IPS DF 4.7 (cell line): Measurements from ENCODE around the gene LRRN2.

Source experiments
- DNase-seq: peaks from one replicate; pipeline ENCODE4 v3.0.0-alpha.2; 2013; ENCODE audit warnings: low spot score; ENCODE audit errors: extremely low read depth

LRRN2 gene

DNA sequence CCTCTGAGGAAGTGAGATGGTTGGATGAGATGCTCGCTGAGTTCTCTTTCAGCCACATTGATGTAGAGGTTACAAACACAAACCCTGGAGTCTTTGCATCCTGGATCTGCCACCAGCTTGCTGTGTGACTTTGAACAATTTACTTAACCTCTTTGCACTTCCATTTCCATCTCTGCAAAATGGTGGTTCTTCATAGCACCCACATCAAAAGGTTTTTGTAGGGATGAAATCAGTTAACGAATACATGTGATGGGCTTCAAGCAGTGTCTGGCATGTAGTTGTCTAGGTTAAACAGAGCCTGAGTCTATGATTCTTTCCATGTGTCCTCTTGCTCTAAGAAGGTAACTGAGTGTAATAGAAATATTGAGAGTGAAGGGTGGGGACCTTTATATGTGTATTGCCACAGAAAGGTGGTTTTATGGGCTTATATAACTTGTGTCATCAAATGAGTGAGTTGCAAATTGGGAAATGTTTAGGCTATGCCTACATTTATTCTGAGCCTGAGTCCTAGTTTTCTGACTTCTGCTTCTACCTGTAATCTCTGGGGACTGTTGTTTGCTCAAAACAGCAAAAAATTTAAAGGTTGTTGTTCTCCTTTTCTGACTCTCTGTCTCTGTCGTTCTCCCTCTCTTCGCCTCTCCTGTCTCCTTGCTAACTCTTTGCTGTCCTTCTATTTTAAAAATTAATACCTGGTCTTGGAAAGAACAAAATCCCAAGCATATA lies 27.3 kb upstream of the LRRN2 start:
- no peak for DNase-seq

DNA sequence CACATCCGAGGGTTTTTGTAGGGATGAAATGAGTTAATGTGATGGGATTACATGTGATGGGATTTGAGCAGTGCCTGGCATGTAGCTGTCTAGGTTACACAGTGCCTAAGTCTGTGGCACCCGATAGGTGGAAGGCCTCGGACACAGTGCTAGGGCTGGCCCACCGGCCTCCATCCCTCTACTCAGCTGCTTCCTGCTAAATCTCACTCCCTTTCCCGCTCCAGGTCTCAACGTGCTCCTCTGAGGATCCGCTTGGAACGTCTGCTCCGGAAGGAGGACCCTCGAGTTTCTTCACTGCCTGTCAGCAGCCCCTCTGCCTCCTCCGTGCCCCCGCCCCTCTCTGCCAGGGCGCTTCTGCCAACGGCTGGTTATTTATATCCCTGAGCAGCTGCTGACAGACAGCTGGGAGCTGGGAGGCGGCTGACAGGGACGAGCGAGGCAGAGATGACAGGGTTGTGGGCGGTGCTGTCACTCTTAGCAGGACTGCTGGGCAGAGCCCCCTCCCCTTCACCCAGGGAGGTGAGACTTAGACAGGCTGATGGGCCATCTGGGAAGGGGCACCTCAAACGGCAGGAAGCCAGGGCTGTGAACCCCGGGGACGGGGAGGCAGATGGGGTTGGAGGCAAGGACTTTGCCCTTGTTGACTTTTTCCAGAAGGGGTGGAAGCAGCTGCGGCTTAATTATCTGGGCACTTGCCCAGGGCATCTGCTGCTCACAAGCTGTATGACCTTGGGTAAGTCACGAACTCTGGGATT lies 26.6 kb upstream of the LRRN2 start:
- no peak for DNase-seq

DNA sequence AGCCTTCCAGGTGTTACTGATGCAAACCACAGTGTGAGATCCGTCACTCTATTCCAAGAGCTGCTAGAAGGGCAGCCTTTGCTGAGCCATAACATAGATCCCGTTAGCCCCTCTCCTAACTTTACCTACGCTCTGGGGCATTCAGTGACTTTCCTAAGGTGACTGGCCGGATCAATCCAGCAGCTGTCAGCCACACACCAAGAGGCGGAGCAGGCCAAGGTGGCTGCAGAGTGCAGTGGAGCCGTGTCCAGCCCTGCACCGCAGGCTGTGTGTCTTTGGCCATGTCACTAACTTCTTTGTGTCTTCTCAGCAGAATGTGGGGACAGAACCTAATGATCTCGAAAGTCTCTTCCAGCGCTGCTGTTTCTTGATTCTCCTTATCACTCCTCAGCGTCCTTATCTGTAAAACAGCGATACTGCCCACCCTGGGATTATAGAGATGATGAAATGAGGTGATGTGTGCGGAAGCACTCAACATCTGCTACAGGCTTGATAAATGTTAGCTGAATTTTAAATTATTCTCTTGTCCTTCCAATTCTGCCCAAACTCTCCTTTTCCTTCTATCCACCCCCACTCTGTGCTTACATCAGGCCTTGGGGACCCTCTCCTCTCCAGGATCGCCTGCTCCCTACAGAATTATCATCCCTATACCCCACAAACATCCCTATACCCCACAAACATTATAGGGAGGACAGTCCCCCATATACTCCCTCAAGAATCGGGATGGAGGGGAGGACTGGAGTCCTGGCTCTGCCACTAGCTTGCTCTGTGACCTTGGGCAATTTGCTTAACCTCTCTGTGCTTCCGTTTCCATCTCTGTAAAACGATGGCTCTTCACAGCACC lies 25.8 kb upstream of the LRRN2 start:
- DNase-seq = no peak

GRCh38 chr1:204709960-204710912 lies 24.7 kb upstream of the LRRN2 start:
- no peak for DNase-seq

- DNase-seq = no peak
Observed at GRCh38 chr1:204709021-204709420, 23.5 kb upstream of the LRRN2 start.

GRCh38 chr1:204706838-204707509 lies 21.4 kb upstream of the LRRN2 start:
- no peak for DNase-seq

GRCh38 chr1:204705888-204706837 lies 20.6 kb upstream of the LRRN2 start:
- DNase-seq = no peak

- DNase-seq = no peak
Observed at GRCh38 chr1:204705493-204705811, 19.9 kb upstream of the LRRN2 start.

DNA sequence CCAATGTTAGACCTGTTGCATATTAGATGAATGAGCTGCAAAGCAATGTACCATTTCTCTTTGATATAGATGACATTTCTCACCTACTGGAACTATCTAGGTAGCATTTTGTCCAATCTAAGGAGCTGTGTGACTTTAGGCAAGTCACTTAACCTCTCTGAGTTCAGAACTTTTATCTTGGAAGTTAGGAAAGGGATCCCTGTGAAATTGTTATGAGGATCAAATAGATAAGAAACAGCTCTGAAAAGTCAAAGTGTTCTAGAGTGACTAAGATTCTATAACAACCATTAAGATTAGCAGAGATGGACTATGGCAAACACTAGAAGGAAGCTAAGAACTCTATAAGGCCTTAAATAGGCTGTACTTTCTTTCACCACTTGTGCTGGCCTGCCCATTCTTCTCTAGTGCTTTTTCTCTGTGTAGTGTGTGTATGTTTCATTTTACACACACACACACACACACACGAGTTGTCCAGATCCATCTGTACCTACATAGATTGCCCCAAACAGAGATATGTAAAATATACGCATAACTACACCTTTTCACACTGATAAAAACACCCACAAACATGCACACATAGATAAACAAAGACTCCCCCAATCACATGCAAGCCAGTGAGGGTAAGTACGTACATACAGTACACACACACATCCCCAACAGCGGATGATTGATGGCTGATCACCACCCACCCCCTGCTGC lies 19.4 kb upstream of the LRRN2 start:
- no peak for DNase-seq

GRCh38 chr1:204703826-204704612 lies 18.5 kb upstream of the LRRN2 start:
- DNase-seq = no peak

GRCh38 chr1:204703268-204703664 lies 17.7 kb upstream of the LRRN2 start:
- no peak for DNase-seq

DNA sequence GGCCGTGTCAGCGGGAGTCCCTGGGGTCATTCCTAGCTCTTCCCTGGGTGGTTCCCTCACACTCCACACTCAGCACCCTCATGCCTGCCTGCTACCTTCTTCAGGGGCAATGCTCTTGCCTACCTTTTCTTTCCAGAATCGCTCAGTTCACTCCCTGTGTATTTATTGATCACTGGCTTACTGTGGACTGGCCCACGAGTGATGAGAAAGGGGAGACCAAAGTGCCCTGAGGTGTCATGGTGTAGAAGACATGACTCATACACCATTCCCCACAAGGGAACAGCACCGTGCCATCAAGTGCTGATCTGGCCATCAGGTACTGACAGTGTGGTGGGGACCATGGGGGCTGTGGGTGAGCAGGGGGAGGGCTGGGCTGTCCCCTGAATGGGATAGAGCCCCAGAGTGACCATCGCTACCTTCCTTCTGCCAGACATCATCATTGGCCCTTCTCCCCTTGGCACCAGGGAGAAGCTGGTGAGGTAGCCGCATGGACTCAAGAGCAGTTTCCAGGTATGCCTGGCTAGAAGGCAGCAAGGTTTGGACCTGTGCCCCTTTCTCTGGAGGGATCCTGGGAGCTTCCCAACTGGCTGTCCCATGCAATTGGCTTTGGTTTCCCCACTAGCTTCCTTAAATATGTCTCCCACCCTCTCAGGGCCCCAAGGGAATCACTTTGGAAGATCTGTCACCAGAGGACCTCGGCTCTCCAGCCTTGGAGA lies 17.2 kb upstream of the LRRN2 start:
- no peak for DNase-seq

GRCh38 chr1:204701229-204701628 lies 15.7 kb upstream of the LRRN2 start:
- DNase-seq = no peak

DNA sequence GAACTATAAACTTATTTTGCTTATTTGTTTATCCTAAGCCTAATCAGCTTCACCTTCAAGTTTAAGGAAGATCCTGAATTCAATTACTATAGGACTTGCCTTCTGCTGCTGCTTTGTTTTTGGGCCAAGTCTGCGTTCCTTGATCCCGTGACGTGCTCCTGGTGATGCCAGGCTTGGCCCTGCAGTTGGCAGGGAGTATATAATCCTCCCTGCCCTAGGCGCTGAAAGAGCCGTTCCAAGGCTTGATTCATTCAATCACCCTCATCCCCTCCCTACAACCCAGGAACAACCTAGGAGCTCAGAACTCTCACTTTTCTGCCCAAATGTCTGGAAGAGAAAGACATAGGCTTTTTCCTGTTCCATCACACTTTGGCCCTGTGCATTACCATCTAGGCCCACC lies 12.4 kb upstream of the LRRN2 start:
- DNase-seq = no peak

GRCh38 chr1:204696606-204697005 lies 11.1 kb upstream of the LRRN2 start:
- DNase-seq = no peak

DNA sequence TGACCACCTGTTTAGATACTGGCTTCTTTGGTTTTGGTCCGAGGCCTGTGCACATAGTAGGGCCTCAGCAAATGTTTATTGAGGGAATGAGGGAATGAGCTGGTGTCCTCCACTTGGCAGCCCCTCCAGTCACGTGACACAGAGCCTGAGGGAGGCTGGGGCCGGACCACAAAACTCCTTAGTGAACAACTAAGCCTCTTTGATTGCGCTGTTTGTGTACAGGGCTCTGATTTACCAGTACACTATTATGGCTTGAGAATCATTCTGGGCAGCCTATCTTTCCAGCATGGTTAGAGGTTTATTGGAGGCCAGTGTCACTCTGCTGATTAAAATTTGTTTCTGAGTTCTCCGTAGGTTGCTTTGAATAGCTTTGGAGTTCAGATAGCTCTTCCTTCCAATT lies 10.2 kb upstream of the LRRN2 start:
- no peak for DNase-seq

GRCh38 chr1:204694145-204694544 lies 8.6 kb upstream of the LRRN2 start:
- no peak for DNase-seq
